ENCODE measurements around the gene GDNF. TPM values are rescaled to one million over a fixed set of nuclear protein-coding genes. Genes with fewer than 3 reads are reported as not detected.
"Not testable (repeated sequence)": the region's sequence is repeated elsewhere in the genome, so short reads cannot be mapped to it uniquely, and the experiment has no call there.

GDNF gene
- total RNA-seq, 1 donor from 2014 or later = not detected

DNA sequence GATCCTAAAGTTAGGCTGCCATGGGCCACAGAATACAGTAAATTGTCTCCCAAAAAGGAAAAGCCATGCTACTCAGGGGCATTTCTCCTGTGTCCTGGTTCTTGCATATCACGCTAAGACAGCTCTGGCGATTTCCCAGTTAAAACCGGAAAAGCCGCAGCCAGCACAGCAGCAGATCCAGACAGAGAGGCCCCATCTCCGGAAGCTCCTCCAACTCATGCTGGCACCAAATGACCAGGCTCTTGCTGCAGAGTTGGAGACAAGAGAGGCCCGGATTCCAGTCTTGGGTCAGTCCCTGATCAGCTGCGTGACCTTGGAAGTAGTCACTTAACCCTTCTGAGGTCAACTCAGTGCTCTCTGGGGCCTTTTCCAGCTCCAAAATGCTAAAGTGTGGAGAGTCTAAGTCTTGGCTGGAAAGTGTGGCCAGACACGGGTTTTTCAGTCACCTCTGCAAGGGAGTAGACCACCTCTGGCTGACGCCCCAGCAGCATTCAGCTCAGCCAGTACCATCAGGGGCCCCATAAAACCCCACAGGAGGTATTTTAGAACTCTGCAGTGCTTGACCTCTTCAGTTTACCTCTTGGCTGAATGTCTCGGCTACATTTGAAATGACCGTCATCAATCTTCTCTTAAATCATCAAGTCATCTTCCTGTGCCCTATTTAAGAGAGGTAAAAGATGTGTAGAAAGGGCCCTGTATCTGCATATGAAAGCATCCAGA lies 16.2 kb downstream of the GDNF start:
- intact Hi-C loops (cut with micrococcal nuclease) = no loop called here

DNA sequence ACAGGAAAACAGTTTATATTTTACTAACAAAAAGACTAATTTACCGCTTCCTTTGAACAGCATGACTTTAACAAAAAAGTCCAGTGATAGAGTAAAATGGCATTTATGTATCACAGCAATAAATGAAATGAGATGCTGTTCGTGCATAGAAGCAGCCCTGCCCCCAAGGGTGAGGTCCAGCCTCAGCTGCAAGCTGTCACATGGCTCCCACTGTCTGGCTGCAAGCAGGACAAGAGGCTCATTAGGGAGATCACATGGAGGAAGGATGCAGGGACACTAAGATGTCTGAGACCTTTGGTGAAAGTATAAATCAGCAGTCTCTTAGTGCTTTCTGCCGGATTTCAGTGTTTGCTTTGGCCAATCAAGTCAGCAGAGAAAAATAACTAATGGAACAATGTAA lies 23.0 kb downstream of the GDNF start:
- intact Hi-C loops (cut with micrococcal nuclease) = no loop called here

GRCh38 chr5:37816331-37816730 lies 23.5 kb downstream of the GDNF start:
- intact Hi-C loops (cut with micrococcal nuclease) = no loop called here

- intact Hi-C loops (cut with micrococcal nuclease) = no loop called here
These were observed 23.9 kb downstream of the GDNF start for GRCh38 chr5:37815913-37816312.

GRCh38 chr5:37814699-37815098 lies 25.1 kb downstream of the GDNF start:
- intact Hi-C loops (cut with micrococcal nuclease) = no loop called here

GRCh38 chr5:37812365-37812764 lies 27.5 kb downstream of the GDNF start:
- intact Hi-C loops (cut with micrococcal nuclease) = no loop called here

DNA sequence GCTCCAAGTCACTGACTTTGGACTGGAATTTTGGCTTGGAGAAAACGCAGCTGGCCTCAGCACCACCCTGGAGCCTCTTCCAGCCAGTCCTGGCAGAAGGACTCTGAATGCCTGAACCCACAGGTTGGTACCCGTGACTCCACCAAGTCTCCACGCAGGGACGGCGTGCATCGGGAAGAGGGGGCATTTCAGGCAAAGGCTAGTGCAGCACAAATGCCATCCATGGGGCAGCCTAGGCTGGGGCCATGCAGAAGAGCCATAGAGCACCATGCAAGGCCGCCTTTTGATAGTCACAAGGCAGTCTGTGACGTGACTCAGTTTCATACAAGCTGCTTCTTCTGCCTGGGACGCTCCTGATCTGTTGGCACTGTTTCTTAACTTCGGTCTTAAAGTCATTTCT lies 28.0 kb downstream of the GDNF start:
- intact Hi-C loops (cut with micrococcal nuclease) = no loop called here

DNA sequence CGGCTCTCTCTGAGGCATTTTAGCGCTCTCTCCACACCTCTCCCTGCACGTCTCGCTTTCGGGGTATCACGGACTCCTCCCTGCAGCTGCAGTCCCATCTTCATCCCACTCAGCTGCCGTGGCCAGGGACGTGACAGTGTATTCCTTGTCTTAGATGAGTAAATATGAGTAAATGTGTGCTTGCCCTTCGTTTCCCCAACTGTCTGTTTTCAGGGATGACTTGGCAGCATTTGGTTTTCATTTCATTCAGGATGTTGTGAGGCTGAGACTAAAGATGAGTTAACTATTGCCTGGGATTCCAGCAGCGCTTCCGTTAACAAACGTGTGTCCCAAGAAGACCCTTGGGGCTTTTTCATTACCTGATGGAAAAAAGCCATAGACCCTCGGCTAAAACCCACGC lies 29.5 kb downstream of the GDNF start:
- intact Hi-C loops (cut with micrococcal nuclease) = no loop called here

GRCh38 chr5:37808945-37809344 lies 30.9 kb downstream of the GDNF start:
- intact Hi-C loops (cut with micrococcal nuclease) = no loop called here

DNA sequence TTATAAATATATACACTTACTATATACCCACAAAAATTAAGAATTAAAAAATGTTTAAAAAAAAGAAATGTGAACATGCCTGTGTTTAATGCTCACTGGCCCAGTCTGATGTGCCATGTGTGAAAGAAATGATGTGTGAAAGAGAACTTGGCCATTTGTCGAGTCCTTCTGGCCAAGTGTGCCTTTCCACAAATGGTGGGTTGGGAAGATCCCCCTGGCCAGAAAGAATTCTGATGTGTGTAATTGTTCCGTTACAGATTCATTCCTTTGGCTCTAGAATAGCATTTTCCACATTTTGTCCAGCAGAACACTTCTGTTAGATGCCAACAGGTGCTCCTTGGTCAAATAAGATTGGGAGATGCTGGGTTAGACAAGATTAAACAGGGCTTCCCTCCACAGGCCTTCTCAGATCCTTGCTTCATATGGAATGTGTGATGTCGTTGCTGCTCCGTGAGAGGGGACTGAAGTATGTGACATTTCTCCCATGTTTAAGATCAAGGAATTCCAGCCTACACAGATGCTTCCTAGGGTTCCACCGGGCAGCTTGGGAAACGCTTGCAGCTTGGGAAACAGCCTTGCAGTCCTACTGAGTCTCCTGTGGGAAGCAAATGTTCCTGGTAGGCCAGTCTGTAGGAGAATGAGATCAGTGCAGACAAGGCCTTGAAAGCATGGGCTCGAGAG lies 32.1 kb downstream of the GDNF start:
- intact Hi-C loops (cut with micrococcal nuclease) = no loop called here

GRCh38 chr5:37807015-37807414 lies 32.8 kb downstream of the GDNF start:
- intact Hi-C loops (cut with micrococcal nuclease) = no loop called here

DNA sequence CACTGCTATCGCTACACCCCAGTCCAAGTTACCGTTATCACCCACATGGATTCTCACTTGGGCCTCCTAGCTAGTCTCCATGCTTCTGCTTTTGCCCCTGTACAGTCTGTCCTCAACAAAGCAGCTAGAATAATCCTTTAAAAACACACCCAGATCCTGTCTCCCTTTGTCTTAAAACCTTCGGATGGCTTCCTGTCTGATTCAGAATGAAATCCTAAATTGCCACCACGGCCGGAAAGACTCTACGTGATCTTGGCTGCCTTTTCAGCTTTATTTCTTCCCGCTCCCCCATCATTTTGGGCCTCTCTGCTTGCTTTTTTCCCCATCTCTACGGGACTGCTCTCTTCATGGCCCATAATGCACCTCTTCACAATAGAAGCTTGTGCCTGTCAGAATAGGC lies 33.4 kb downstream of the GDNF start:
- intact Hi-C loops (cut with micrococcal nuclease) = no loop called here

DNA sequence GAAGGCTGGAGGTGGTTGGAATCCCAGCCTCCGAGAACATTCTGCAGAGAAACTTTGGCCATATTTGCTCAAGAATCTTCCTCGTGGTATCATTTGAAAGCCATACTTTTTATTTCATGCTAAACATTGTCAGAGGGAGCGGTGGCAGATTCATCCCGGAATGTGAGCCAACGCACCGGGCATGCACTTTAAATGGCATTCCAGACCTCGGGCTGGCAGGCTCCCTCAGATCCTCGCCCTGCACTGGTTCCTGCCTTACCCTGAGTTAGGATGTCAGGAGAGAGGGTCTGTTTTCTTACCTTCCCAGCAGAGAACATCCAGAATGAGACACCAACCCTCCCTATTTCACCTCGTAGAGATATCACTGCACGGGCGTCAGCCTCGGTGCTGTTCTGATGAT lies 33.8 kb downstream of the GDNF start:
- intact Hi-C loops (cut with micrococcal nuclease) = no loop called here

DNA sequence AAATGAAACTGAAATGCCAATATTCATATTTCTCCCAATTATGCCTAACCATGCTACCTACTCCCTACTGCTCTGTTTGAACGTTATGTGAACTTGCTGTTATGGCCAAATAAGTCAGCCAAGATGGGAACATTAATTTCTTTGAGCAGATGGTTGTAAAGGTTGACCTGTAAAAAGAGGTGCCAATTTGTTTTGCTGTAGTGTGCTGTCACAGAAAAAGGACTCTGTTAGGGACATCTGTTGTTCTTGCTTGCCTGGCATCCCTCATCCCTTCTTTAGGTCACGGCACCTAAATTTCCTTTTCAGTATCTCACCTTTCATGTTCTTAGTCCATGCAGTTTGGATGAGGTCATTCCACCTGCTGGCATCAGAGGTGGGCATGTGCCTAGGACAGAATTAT lies 35.4 kb downstream of the GDNF start:
- intact Hi-C loops (cut with micrococcal nuclease) = no loop called here

DNA sequence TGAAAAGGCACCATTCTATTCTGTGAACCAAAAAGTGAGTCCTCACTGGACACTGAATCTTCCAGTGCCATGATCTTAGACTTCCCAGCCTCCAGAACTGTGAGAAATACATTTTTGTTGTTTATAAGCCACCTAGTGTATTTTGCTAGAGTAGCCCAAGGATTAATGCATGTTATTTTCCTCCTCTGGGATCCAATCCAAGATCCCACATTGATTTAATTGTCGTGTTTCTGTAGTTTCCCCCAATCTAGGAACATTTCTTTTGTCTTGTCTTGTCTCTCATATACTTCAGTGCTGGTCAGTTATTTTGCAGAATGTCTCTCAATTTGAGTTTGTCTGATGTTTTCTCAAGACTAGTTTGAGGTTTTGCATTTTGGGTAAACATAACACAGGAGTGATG lies 36.4 kb downstream of the GDNF start:
- intact Hi-C loops (cut with micrococcal nuclease) = no loop called here

DNA sequence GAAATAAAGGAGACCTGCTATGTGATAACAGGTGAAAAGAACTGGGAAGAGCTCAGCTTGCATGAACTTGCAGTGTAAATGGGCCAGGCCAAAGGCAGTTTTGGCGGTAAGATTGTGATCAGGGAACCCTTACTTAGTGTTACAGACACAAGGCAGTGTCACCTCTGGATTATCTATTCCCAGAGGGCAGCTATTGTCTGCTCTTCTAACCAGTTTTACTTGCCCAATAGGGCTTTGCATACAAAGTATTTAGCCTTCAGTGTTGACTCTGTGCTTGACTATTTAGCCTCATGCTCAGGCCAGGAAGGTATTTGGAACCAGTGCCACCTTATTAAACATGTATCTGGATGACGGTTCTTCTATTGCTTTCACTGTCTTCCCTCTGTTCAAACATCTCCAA lies 38.3 kb downstream of the GDNF start:
- intact Hi-C loops (cut with micrococcal nuclease) = no loop called here

- intact Hi-C loops (cut with micrococcal nuclease) = no loop called here
These were observed 39.9 kb downstream of the GDNF start for GRCh38 chr5:37799865-37800421.

DNA sequence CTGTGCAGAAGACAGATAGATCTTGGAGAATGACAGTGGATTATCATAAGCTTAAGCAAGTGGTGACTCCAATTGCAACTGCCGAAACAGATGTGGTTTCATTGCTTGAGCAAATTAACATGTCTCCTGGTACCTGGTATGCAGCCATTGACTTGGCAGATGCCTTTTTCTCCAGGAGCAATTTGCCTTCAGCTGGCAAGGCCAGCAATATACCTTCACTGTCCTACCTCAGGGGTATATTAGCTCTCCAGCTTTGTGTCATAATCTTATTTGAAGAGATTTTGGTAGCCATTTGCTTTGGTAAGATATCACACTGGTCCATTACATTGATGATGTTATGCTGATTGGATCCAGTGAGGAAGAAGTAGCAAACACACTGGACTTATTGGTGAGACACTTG lies 43.4 kb downstream of the GDNF start:
- intact Hi-C loops (cut with micrococcal nuclease) = not testable (repeated sequence)

DNA sequence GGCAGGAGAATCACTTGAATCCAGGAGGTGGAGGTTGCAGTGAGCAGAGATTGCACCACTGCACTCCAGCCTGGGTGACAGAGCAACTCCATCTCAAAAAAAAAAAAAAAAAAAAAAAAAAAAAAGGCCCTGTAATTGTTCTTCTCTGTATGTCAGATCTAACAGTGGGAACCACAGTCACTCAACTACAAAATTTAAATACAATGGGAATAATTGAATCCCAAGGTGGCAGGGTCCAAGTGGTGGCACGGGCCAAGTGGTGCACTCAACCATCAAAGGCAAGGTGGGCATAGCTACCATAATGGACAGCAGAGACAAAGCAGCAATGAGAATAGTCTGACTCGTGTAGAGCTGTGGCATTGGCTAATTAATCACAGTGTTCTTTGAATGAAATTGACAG lies 44.5 kb downstream of the GDNF start:
- intact Hi-C loops (cut with micrococcal nuclease) = not testable (repeated sequence)

GRCh38 chr5:37792975-37793631 lies 46.7 kb downstream of the GDNF start:
- intact Hi-C loops (cut with micrococcal nuclease) = no loop called here

DNA sequence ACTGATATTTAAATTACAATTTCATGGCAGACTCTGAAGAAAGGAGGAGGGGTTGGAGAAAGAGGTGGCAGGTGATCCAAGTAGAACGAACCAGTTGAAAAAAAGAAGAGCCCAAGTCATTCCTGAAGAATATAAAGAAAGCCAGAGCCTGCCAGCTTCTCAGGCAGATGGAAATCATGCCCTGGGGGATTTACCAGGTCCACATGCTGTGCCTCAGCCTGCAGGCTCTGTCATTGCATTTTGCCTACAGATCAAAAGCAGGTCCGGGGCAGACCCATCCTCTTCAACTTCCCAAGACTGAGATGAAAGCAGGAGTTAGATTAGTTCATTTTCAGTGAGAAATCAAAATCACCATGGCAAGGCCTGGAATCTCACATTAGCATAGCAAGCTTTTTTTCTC lies 48.5 kb downstream of the GDNF start:
- intact Hi-C loops (cut with micrococcal nuclease) = no loop called here

DNA sequence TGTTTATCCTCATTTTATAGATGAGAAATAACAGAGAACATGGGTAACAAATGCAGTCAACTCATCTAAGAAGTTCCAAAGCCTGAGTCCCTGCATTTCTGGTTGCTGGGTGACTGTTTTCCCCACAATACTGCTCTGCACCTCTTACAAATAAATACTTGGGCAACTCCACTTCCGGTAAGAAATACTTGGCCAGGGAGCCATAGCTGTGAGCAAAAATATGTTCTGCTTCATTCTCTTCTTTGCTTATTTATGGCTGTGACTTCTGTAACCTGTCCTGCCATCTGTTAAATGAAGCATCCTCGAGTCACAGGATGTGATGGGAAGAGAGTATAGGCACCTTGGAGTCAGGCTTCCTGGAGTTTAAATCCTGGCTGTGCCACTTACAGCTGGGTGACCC lies 49.9 kb downstream of the GDNF start:
- intact Hi-C loops (cut with micrococcal nuclease) = no loop called here

All from T-helper 1 cell treated with Interleukin-12 subunit alpha and Interleukin-12 subunit beta and Interleukin-4 antibody, amounts not matched to agents 30 ng/mL and 1 ng/mL, for 36 hours (primary cell).